GM23338 (cell line): ENCODE data around the gene DLGAP3. TPM values are rescaled to one million over a fixed set of nuclear protein-coding genes. Genes with fewer than 3 reads are reported as not detected.
A peak's percentile ranks its signal among the peaks of the same experiment; 100 is the strongest.

Experiments used
- ATAC-seq: fragments of 200-7000 bp; cut with Tn5 transposase; 3 replicates; pipeline ENCODE4 v1.9.1; 2020
- DNase-seq: peaks from one replicate; pipeline ENCODE4 v3.0.0-alpha.2; 2015; ENCODE audit warnings: low spot score
- H2AFZ ChIP-seq: fragments of 200-600 bp; sonication (generic); 2 replicates; pipeline ENCODE4 v1.8.0; 2016; ENCODE audit warnings: antibody characterized with exemption, mild to moderate bottlenecking, moderate library complexity
- H3F3A ChIP-seq: fragments of 200-600 bp; sonication (generic); replicated peaks from 2 replicates; pipeline ENCODE4 v1.8.0; 2017; ENCODE audit warnings: antibody characterized with exemption, mixed run types, low read depth
- H3K27ac ChIP-seq: fragments of 200-600 bp; sonication (generic); 2 replicates; pipeline ENCODE4 v1.6.1; 2016; ENCODE audit warnings: low read depth
- H3K27me3 ChIP-seq: fragments of 200-600 bp; sonication (generic); 2 replicates; pipeline ENCODE4 v1.8.0; 2016; ENCODE audit warnings: mild to moderate bottlenecking, mixed run types, moderate library complexity; ENCODE audit not compliant: insufficient read depth
- H3K36me3 ChIP-seq: fragments of 200-600 bp; sonication (generic); 2 replicates; pipeline ENCODE4 v1.8.0; 2016; ENCODE audit warnings: mild to moderate bottlenecking; ENCODE audit not compliant: insufficient read depth
- H3K4me1 ChIP-seq: fragments of 200-600 bp; sonication (generic); 2 replicates; pipeline ENCODE4 v1.8.0; 2016; ENCODE audit warnings: mild to moderate bottlenecking, moderate library complexity; ENCODE audit not compliant: insufficient read depth
- H3K4me2 ChIP-seq: fragments of 200-600 bp; sonication (generic); 2 replicates; pipeline ENCODE4 v1.7.1; 2017; ENCODE audit warnings: mixed run types
- H3K4me3 ChIP-seq: fragments of 200-600 bp; sonication (generic); 2 replicates; pipeline ENCODE4 v1.6.1; 2016; ENCODE audit warnings: mixed run types
- H3K79me2 ChIP-seq: fragments of 200-600 bp; sonication (generic); replicated peaks from 2 replicates; pipeline ENCODE4 v1.8.0; 2017; ENCODE audit warnings: mild to moderate bottlenecking; ENCODE audit not compliant: insufficient read depth
- H3K9me2 ChIP-seq: fragments of 200-600 bp; sonication (generic); 2 replicates; pipeline ENCODE4 v1.8.0; 2017; ENCODE audit not compliant: insufficient read depth
- H4K20me1 ChIP-seq: fragments of 200-600 bp; sonication (generic); replicated peaks from 2 replicates; pipeline ENCODE4 v1.8.0; 2017; ENCODE audit warnings: mild to moderate bottlenecking; ENCODE audit not compliant: insufficient read depth
- H3K27ac Mint-ChIP-seq: 2 replicates; pipeline ENCODE4 v1.8.0; 2020; ENCODE audit warnings: inconsistent platforms, mild to moderate bottlenecking, moderate library complexity, mixed read lengths
- H3K27me3 Mint-ChIP-seq: 3 replicates; pipeline ENCODE4 v1.8.0; 2022; ENCODE audit warnings: low read depth, mild to moderate bottlenecking, moderate library complexity, mixed read lengths, inconsistent platforms; ENCODE audit not compliant: insufficient read depth, poor library complexity
- H3K36me3 Mint-ChIP-seq: 3 replicates; pipeline ENCODE4 v1.8.0; 2021; ENCODE audit warnings: low read depth, mild to moderate bottlenecking, inconsistent platforms, moderate library complexity, mixed read lengths
- H3K4me1 Mint-ChIP-seq: 3 replicates; pipeline ENCODE4 v1.8.0; 2020; ENCODE audit warnings: mild to moderate bottlenecking, inconsistent platforms, mixed read lengths
- H3K4me3 Mint-ChIP-seq: 3 replicates; pipeline ENCODE4 v1.8.0; 2021; ENCODE audit warnings: moderate library complexity, mild to moderate bottlenecking, inconsistent platforms, mixed read lengths
- H3K9me3 Mint-ChIP-seq: 3 replicates; pipeline ENCODE4 v1.8.0; 2020; ENCODE audit warnings: moderate library complexity, mild to moderate bottlenecking, inconsistent platforms, mixed read lengths
- CREB1 ChIP-seq: fragments of 250-450 bp; sonication (Bioruptor Pico); IDR thresholded peaks from 2 replicates; pipeline ENCODE4 v1.5.0; 2020; ENCODE audit warnings: low read depth, mild to moderate bottlenecking, moderate library complexity
- EZH2 ChIP-seq: fragments of 200-600 bp; sonication (generic); IDR thresholded peaks from one replicate; pipeline ENCODE4 v1.8.0; 2017; ENCODE audit warnings: antibody characterized with exemption, mild to moderate bottlenecking, low read depth; ENCODE audit not compliant: unreplicated experiment
- NANOG ChIP-seq: IDR thresholded peaks from 2 replicates; pipeline ENCODE4 v1.6.1; 2016; ENCODE audit warnings: antibody characterized with exemption, borderline replicate concordance
- REST ChIP-seq: IDR thresholded peaks from one replicate; pipeline ENCODE4 v1.6.1; 2018; ENCODE audit warnings: antibody characterized with exemption; ENCODE audit not compliant: unreplicated experiment
- STAT1 ChIP-seq: IDR thresholded peaks from one replicate; pipeline ENCODE4 v1.6.1; 2016; ENCODE audit warnings: antibody characterized with exemption; ENCODE audit not compliant: unreplicated experiment
- ZNF462 ChIP-seq: fragments of 250-450 bp; sonication (Bioruptor Pico); IDR thresholded peaks from 2 replicates; pipeline ENCODE4 v1.5.0; 2020; ENCODE audit warnings: mild to moderate bottlenecking, moderate library complexity
- polyA plus RNA-seq: library from polyadenylated mRNA; unstranded; fragments of >200 nt; fragmentation: Nextera tagmentation; extraction: Ambion mirVana; gene quantifications from 2 replicates; pipeline ENCODE4 v1.2.1, GENCODE V29; 2016
- total RNA-seq: library from RNA; depleted of rRNA; stranded (reverse); fragments of >200 nt; shearing (Covaris generic); gene quantifications from 2 replicates; pipeline ENCODE4 v1.2.3, GENCODE V29; 2014

DLGAP3 gene
- total and polyA plus RNA-seq, 2 experiments from 2014 or later, result 7.1 to 13.7 TPM

- no peak for TF ChIP-seq CREB1 (CRISPR knock-in tag)
- no peak for TF ChIP-seq REST
- DNase-seq, result no peak
- Mint-ChIP-seq H3K36me3 (no peaks in the 10 kb centered on the region), H3K27ac (no peak overlapping the region), H3K27me3 (peaks cover 3% of the 10 kb centered on the region), H3K4me1 (no peaks in the 10 kb centered on the region), H3K9me3 (no peaks in the 10 kb centered on the region), H3K4me3 (no peak overlapping the region)
- no peaks in the 10 kb centered on the region for H4K20me1 ChIP-seq
- no peak overlapping the region for H3K4me3 ChIP-seq
- H3F3A ChIP-seq, result no peaks in the 10 kb centered on the region
- H3K4me1 ChIP-seq, result no peaks in the 10 kb centered on the region
- no peaks in the 10 kb centered on the region for H3K9me2 ChIP-seq
- H3K36me3 ChIP-seq, result no peaks in the 10 kb centered on the region
- no peak overlapping the region for H2AFZ ChIP-seq
- no peak overlapping the region for H3K27ac ChIP-seq
- no peaks in the 10 kb centered on the region for H3K79me2 ChIP-seq
- ATAC-seq, result peak; percentile 56; the same call in 2 of the 3 replicates
- H3K27me3 ChIP-seq, result no peaks in the 10 kb centered on the region
- H3K4me2 ChIP-seq, result no peak overlapping the region
Measured at GRCh38 chr1:34825455-34826091, 103.9 kb downstream of the DLGAP3 start.

GRCh38 chr1:34824817-34825454, 104.5 kb downstream of the DLGAP3 start:
- Mint-ChIP-seq H3K9me3 (no peaks in the 10 kb centered on the region), H3K27ac (no peak overlapping the region), H3K27me3 (peaks cover 3% of the 10 kb centered on the region), H3K4me3 (no peak overlapping the region), H3K4me1 (no peaks in the 10 kb centered on the region), H3K36me3 (no peaks in the 10 kb centered on the region)
- H3K27ac ChIP-seq, result no peak overlapping the region
- ATAC-seq (no peak), DNase-seq (no peak)
- H2AFZ ChIP-seq, result no peak overlapping the region
- H3K36me3 ChIP-seq, result no peaks in the 10 kb centered on the region
- no peaks in the 10 kb centered on the region for H3K79me2 ChIP-seq
- H3K27me3 ChIP-seq, result no peaks in the 10 kb centered on the region
- H3K4me1 ChIP-seq, result no peaks in the 10 kb centered on the region
- no peaks in the 10 kb centered on the region for H4K20me1 ChIP-seq
- no peak overlapping the region for H3K4me2 ChIP-seq
- H3K4me3 ChIP-seq, result no peak overlapping the region
- no peaks in the 10 kb centered on the region for H3F3A ChIP-seq
- H3K9me2 ChIP-seq, result no peaks in the 10 kb centered on the region
- TF ChIP-seq ZNF462 (CRISPR knock-in tag) (no peak), NANOG (no peak), CREB1 (CRISPR knock-in tag) (no peak), EZH2 (no peak), REST (no peak), STAT1 (no peak)
